ENCODE results near the gene RNF41. TPM values are rescaled to one million over a fixed set of nuclear protein-coding genes. Genes with fewer than 3 reads are reported as not detected.

Gene RNF41
- total and polyA plus RNA-seq, 2 of the 13 experiments (the other 11 are each of a cell fraction or from before 2014, with no cell fraction given), result 27.1 to 39.4 TPM

DNA sequence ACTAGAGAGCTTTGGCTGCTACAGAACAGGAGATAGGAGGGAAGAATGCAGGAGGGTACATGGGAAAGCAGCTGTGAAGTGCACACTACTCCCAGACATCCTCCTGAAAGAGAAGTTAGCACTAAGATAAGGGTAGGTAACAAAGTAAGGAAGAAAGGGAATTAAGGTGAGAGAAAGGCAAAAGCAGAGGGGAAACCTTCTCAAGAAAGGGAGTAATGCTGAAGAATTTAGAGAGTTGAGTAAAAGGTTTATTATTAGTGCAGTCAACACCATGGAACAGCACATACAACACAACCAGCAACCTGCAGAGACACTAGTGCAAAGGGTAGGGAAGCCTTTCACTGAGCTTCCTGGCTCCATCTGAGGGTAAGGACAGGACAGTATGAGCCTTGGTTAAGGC lies 17.4 kb downstream of the RNF41 start:
- Histone ChIP-seq H4K20me1 (ENCODE audit: insufficient read depth, low read length) (no peaks in the 10 kb centered on the region), H3K27me3 (ENCODE audit: control insufficient read depth in 1 of 2, insufficient read depth in 2 of 2, low read length in 2 of 2) (no peaks in the 10 kb centered on the region), H3K4me1 (ENCODE audit: insufficient read depth, low read length) (no peaks in the 10 kb centered on the region), H3K36me3 (replicated peaks in 1 of 2; ENCODE audit: control insufficient read depth in 1 of 2, insufficient read depth in 2 of 2, low read length in 2 of 2) (peaks cover 19 to 37% of the 10 kb centered on the region in 2 experiments), H3K4me2 (ENCODE audit: low read depth, low read length) (no peak overlapping the region), H3K27ac (ENCODE audit: extremely low read length, insufficient read depth, low read length) (no peak overlapping the region), H3K9ac (ENCODE audit: insufficient read depth, low read depth, low read length) (no peak overlapping the region), H2AFZ (ENCODE audit: low read length) (no peak overlapping the region), H3K79me2 (ENCODE audit: insufficient read depth, low read length) (no peaks in the 10 kb centered on the region), H3K9me3 (ENCODE audit: low read length) (no peaks in the 10 kb centered on the region), H3K4me3 (replicated peaks in 1 of 3; ENCODE audit: insufficient read depth in 1 of 3, low read depth in 2 of 3, low read length in 3 of 3) (no peak overlapping the region)
- no TSS peak for BruUV-seq (replicated peaks)
- TF ChIP-seq, protein P1, sequence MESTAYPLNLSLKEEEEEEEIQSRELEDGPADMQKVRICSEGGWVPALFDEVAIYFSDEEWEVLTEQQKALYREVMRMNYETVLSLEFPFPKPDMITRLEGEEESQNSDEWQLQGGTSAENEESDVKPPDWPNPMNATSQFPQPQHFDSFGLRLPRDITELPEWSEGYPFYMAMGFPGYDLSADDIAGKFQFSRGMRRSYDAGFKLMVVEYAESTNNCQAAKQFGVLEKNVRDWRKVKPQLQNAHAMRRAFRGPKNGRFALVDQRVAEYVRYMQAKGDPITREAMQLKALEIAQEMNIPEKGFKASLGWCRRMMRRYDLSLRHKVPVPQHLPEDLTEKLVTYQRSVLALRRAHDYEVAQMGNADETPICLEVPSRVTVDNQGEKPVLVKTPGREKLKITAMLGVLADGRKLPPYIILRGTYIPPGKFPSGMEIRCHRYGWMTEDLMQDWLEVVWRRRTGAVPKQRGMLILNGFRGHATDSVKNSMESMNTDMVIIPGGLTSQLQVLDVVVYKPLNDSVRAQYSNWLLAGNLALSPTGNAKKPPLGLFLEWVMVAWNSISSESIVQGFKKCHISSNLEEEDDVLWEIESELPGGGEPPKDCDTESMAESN (CRISPR knock-in tag; conservative IDR thresholded peaks at IDR 0.05), result no peak
- 0 out of 4 replicates have a peak, but pooled peaks of 1 of the 2 experiments have one; percentile 23 for TF ChIP-seq POLR2A (IDR thresholded peaks at IDR 0.05; ENCODE audit: insufficient read depth in 1 of 2, low read depth in 2 of 2, low read length in 2 of 2)
- FAIRE-seq (no peak), DNase-seq (ENCODE audit: low spot score) (no peak), ATAC-seq (no peak)
- intact Hi-C loops (cut with micrococcal nuclease; ENCODE audit: unreplicated experiment), result no loop called here
- POLR2A ChIA-PET, result interaction anchor here (0.9 to 1.8 kb wide), 2 partner anchors 9 to 18 kb away, joined by 4 to 5 read pairs; partner anchors contain the start of gene RNF41
- CTCF ChIA-PET (ENCODE audit: low intra/inter-chr PET ratio, low total read pairs), result no interaction called here
- in situ Hi-C loops (cut with HindIII; ENCODE audit: extremely low pct_ligation_motif_present, low pct_unique_long_range_greater_than_20kb), result no loop called here

DNA sequence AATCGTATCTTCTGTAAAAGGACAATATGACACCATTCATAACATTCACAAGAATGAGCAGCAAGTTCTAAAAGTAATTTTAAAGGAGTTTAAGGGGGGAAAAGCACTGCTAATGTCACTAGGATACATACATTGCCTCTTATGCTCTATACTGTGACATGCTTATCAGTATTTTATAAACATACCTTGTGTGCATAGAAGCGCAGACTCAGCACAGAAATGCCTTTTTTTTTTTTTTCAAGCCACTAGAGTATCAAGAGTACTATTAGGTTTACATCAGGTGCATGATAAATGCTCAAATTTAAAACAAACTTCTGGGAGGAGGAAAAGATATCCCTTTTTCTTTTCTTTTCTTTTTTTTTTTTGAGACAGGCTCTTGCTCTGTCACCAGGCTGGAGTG lies 18.9 kb downstream of the RNF41 start:
- DNase-seq (ENCODE audit: low spot score), result no peak
- WGBS (ENCODE audit: low lambda C conversion rate), result 88% methylated on average over 2 of the region's 2 CpGs
- Histone ChIP-seq H3K27ac (ENCODE audit: extremely low read length, insufficient read depth, low read length) (no peak overlapping the region), H3K4me1 (ENCODE audit: insufficient read depth, low read length) (no peaks in the 10 kb centered on the region), H3K4me2 (ENCODE audit: low read depth, low read length) (no peak overlapping the region), H3K9ac (ENCODE audit: insufficient read depth, low read depth, low read length) (no peak overlapping the region), H3K79me2 (ENCODE audit: insufficient read depth, low read length) (no peaks in the 10 kb centered on the region), H2AFZ (ENCODE audit: low read length) (no peak overlapping the region), H3K9me3 (ENCODE audit: low read length) (no peaks in the 10 kb centered on the region), H3K27me3 (ENCODE audit: control insufficient read depth in 1 of 2, insufficient read depth in 2 of 2, low read length in 2 of 2) (no peaks in the 10 kb centered on the region), H3K4me3 (replicated peaks in 1 of 3; ENCODE audit: insufficient read depth in 1 of 3, low read depth in 2 of 3, low read length in 3 of 3) (no peak overlapping the region), H3K36me3 (replicated peaks in 1 of 2; ENCODE audit: control insufficient read depth in 1 of 2, insufficient read depth in 2 of 2, low read length in 2 of 2) (peaks cover 14 to 30% of the 10 kb centered on the region in 2 experiments), H4K20me1 (ENCODE audit: insufficient read depth, low read length) (no peaks in the 10 kb centered on the region)
- ChIA-PET POLR2A (interaction anchor here (0.7 to 1.6 kb wide), 2 partner anchors 19 to 38 kb away, joined by 3 to 11 read pairs; partner anchors contain the start of gene RNF41), CTCF (ENCODE audit: low intra/inter-chr PET ratio, low total read pairs) (no interaction called here)
- intact Hi-C loops (cut with micrococcal nuclease; ENCODE audit: unreplicated experiment) (no loop called here), in situ Hi-C loops (cut with HindIII; ENCODE audit: extremely low pct_ligation_motif_present, low pct_unique_long_range_greater_than_20kb) (no loop called here)
- no TSS peak for BruUV-seq (replicated peaks)
- ATAC-seq, result no peak
- TF ChIP-seq MAFK (conservative IDR thresholded peaks at IDR 0.05 in 1 of 2, IDR thresholded peaks at IDR 0.05 in 1 of 2; ENCODE audit: low read length in 2 of 2) (peak in 1 of 2 experiments; percentile 26; a peak in 1 of 4 replicates), GZF1 (CRISPR knock-in tag; IDR thresholded peaks at IDR 0.05) (no peak)
- no peak for FAIRE-seq

Data from HepG2 (cell line).